NCI-H226 (cell line): ENCODE results near the gene ONECUT3.
"Not testable (repeated sequence)": the region's sequence is repeated elsewhere in the genome, so short reads cannot be mapped to it uniquely, and the experiment has no call there.

ENCODE experiments used
- DNase-seq: peaks from one replicate; pipeline ENCODE4 v3.0.0-alpha.2; 2015

The ONECUT3 gene

DNA sequence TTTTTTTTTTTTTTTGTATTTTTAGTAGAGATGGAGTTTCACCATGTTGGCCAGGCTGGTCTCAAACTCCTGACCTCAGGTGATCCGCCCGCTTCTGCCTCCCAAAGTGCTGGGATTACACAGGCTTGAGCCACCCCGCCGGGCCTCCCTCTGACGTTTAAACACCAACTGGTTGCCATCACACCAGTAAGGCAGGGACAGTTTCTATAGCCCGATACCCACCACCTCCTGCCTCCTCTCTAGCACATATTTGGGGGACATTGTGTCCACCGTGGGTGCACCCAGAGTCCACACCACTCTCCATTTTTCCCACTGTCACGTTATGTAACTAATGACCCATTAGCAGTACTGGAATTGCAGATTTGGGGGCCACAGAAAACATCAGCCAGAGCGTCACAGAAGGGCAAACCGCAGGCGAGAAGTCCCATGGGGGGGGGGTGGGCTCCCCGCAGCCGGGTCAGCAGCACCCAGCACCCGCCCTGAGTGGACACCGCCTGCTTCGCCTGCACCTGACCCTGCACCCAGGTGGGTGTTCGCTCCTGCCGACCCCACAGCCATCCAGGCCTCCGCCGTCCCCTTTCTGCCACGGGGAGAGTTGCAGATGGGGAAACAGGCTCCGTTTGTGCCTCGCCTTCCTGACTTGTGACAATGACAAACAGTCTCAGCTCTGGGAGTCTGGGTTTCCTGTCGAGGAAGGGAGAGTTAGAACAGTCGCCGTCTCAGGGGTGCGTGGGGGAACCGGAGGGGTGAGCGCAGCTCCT lies 3.6 kb downstream of the ONECUT3 start:
- no peak for DNase-seq

DNA sequence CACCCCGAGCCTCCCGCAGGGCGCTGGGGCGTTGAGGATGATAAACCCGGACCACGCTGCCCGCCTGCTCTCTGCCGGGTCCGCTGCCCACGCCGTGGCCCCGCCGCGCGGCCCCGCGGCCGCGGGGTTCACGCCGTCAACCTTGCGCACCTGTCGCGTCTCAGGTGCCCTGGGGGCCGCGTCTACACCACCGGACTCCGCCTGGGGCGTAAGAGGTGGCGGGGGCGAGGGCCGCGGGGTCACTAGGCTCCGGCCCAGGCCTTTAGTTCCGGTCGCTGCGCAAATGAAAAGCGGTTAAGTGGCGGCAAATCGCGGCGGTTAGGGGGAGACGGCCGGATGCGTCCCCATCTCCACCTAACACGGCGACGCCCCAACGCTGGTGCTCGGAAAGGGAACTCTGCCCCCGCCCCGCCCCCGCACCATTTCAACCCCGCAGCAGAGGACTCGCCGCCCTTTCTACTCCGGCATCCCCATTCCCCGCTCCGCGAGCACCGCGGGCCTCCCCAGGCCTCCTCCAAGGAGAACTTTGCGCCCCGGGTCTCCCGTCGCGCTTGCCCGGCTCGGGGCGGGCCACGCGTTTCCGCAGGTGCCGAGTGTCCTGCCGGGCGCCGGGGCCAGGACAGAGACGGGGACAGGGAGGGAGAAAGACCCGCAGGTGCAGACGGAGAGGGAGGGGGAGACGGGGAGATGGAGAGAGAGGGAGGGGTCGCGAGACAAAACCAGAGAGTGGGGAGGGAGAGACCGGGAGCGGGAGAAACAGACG lies 4.3 kb downstream of the ONECUT3 start:
- no peak for DNase-seq

- no peak for DNase-seq
Measured at GRCh38 chr19:1758231-1758577, 4.9 kb downstream of the ONECUT3 start.

GRCh38 chr19:1758959-1759903 lies 5.9 kb downstream of the ONECUT3 start:
- no peak for DNase-seq

GRCh38 chr19:1760020-1760419 lies 6.7 kb downstream of the ONECUT3 start:
- DNase-seq, result no peak

DNA sequence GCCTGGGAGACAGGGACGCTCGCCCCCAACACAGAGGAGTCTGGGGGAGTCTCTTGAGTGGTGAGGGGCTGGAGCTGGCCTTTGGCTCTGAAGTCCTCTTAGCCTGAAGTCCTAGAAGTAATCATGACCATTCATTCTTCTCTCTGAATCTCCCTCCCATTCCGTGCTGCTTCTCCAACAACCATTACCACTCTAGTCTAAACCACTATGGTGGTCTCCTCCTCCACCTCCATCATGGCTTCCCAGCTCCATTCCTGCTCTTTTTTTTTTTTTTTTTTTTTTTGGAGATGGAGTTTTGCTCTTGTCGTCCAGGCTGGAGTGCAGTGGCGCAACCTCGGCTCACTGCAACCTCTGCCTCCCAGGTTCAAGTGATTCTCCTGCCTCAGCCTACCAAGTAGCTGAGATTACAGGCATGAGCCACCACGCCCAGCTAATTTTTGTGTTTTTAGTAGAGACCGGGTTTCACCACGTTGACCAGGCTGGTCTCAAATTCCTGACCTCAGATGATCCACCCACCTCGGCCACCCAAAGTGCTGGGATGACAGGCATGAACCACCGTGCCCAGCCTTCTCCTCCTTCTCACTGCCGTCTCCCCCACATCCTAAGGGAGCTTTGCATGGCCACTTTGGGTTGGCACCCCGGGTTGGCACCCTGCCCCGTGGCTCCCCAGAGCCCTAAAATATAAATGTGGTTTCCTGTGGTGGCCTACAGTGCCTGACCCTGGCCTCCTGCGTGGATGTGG lies 7.7 kb downstream of the ONECUT3 start:
- not testable (repeated sequence) for DNase-seq

DNA sequence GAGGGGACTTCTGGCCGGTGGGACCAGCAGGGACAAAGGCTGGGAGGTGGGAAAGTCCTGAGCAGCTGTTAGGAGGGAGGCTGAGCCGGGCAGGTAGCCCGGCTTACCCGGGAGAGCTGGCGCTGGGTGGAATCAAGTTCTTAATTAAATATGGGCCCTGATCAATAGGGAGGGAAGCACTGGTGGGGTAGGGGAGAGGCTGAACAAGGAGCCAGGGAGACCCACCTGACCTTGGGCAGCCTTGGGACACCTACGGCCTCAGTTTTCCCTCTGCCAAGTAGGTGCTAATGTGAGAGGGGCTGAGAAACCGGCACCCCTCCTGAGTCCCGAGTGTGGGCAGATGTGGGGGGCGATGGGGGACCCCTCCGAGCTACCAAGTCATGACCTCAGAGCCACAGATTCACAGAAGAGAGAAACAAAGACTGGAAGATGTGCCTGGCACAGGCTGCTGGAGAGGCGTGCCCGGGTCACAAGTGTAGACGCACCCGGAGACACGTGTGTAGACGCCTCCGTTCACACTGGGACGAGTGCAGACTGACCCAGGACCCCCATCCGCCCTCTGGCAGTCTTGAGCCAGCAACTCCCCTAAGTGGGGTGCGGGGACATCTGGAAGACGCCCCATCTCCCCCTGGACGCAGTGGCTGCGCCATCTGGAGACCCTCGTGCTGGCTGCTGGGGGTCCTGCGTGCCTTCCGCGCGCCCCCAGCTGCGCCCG lies 8.4 kb downstream of the ONECUT3 start:
- no peak for DNase-seq

DNA sequence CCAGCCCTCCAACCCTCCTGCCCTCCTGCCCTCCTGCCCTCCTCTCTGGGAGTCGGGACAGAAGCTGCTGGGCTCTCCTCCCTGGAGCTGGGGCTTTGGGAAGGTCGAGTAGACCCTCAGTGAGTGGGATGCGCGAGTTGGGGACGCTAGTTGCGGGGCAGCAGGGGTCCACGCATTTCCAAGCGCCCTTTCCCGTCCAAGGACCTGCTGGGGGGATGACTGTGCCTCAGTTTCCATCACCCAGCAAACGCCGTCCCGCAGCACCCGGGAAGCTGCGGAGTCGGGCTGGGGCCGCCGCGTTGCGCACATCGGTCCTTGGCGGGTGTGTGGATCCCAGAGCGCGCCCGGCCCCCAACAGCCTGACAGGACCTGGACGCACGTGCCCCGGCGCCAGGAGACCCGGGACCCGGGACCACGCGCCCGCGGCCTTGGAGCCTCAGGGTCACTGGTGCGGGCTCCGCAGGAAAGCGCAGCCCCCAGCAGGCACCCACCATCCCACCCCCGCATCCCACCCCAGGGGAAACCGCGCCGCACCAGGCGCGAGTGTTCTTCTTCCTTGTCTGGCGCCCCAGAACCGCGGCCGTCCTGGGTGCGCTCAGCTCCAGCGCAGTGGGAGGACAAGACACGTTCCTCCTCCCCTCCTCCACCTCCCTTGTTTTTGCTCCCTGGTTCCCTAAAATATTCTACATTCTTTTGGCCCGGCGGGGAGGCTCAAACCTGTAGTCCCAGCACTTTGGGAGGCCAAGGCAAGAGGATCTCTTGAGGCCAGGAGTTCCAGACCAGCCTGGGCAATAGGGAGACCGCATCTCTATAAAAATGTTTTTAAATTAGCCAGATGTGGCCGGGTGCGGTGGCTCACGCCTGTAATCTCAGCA lies 9.2 kb downstream of the ONECUT3 start:
- no peak for DNase-seq

- DNase-seq, result no peak
Measured at GRCh38 chr19:1763648-1764639, 10.6 kb downstream of the ONECUT3 start.

DNA sequence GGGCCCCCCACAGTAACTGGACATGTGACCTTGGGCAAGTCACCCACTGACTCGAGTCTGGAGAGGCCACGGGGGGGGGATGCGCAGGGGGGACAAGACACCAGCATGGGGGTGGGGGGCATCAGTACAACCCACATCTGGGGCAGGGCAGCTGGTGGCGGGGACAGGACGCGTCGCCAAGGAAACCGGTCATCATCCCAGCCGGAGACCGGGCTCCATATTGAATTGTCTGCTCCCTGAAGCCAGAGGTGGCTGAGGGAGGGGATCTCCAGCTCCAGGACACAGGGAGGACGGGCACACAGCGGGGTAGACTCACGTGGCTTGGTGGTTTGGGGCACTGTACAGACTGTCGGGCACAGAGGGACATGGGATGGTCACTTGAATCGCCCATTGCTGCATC lies 11.4 kb downstream of the ONECUT3 start:
- DNase-seq, result no peak

GRCh38 chr19:1765232-1765903 lies 12.1 kb downstream of the ONECUT3 start:
- no peak for DNase-seq

- no peak for DNase-seq
Measured at GRCh38 chr19:1765904-1766799, 12.8 kb downstream of the ONECUT3 start.

DNA sequence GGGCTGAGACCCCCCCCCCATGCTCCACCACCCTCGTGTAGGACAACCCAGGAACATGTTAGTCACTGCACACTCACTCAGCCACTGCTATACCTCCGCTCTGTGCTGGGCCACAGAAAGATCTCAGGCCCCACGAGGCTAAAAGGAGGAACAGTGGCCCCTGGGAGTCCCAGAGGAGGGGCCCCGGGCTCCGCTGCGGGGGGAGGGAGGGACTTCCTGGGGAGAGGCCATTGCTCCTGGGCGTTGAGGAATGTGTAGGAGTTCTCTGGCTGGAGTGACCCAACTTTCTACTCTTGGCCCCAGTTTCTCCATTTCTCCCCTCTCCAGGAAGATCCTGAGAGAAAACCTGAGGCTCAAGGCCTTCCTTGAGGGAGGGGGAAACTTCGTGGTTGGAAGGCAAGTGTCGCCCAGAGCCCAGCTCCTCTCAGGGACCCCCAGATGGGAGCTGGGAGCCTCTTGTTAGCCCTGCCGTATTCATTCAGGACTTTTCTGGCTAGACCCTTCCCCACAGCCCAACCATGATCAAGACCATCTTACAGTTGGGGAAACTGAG lies 13.6 kb downstream of the ONECUT3 start:
- no peak for DNase-seq

DNA sequence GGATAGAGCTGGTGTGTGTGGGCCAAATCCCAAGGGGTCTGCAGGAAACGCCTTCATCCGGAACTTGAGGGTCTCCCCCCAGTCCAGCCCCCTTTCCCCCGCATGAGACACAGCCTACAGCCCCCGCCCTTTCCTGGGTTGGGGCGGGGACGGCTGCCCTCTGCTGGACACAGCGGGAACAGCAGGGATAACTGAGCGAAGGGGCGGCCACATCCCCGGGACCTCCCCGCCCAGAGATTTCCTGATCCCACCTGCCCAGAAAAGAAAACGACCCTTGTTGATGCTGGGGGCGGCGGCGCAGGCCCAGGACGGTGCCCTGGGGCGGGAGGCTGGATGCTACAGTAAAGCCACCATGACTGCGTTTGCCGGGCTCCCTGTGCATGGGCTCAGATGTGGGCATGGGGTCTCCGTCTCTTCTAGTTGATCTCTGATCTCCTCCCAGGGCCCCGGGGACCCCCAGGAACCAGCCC lies 14.2 kb downstream of the ONECUT3 start:
- no peak for DNase-seq

DNA sequence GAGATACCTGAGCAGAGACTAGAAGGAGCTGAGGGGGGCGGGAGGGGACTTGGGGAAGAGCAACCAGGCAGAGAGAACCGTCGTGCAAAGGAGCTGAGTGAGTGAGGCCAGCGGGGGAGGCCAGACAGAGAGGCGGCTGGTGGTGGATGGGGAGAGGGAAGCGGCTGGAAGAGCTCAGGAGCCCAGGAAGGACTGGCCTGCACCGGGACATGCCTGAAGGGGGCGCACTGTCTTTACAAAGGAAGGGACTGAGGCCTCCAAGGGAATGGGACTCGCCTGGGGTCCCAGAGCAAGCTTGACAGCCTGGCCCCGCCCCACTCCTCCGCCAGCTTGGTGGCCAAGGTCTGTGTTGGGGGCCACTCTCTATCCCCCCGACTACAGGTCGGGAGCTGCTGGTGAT lies 14.9 kb downstream of the ONECUT3 start:
- no peak for DNase-seq

DNA sequence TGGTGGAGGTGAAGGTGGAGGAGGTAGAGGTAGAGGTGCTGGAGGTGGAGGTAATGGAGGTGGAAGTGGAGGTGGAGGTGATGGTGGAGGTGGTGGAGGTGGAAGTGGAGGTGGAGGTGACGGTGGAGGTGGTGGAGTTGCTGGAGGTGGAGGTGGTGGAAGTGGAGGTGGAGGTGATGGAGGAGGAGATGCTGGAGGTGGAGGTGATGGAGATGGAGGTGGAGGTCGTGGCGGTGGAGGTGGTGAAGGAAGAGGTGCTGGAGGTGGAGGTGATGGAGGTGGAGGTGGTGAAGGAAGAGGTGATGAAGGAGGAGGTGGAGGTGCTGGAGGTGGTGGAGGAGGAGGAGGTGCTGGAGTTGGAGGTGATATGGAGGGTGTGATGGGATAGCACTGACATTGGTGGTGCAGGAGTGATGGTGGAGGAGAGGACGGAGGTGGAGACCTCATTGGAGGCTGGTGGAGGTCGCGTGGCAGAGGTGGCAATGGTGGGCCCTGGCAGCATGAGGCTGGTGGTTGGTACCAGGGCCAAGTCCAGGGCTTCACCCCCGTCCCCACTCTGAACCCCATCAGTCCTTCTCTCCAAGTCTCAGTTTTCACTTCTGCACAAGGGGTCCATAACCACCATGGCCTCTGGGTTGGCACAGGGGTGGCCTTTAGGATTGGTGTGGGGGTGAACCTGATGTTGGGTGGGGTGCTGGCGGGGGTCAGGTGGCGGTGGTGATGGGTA lies 15.8 kb downstream of the ONECUT3 start:
- DNase-seq, result no peak

DNA sequence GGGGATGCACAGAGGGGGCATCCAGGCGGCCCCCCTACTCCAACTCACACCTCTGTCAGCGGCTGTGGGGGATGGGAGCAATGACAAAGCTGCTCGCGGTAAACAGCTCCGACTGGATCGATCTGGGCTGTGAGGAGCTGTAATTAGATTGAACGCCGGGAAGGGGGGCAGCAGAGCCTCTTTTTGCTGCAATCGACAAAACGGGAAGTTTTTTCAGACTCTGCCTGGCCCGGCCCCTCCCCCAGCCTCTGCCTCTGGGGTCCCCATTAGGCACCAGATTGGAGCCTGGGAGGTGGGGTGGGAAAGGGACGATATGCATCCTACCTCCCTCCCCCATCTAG lies 16.3 kb downstream of the ONECUT3 start:
- DNase-seq, result no peak
